ENCODE results near the gene TBPL1.

TBPL1 gene

DNA sequence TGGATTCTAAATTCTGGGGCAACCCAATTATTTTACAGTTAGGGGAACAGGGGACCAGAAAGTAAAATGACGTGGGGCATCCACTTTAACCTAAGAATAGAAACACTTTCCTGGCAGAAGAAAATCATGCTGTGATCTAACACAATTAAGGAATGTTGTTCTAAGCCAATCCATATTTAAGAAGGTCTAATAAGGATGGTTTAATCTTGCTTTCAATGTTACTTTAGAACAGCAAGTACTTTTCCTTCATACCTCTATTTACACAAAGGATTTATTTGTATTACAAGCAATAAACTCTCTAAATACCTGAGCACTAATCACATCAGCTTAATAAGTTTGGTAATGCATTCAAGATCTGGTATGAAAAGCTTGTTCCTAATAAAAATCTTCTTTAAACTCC, 67.0 kb downstream of the TBPL1 start:
- Histone ChIP-seq H3K9me3 (ENCODE audit: control insufficient read depth, low read depth, low read length) (no peaks in the 10 kb centered on the region), H3K4me3 (ENCODE audit: low read length) (no peak overlapping the region), H3K9ac (ENCODE audit: low read length) (no peak overlapping the region), H3K36me3 (ENCODE audit: control insufficient read depth, low read depth, low read length) (no peaks in the 10 kb centered on the region), H3K27me3 (ENCODE audit: control insufficient read depth, insufficient read depth, low read length) (no peaks in the 10 kb centered on the region), H3K4me1 (ENCODE audit: control insufficient read depth, low read depth, low read length) (no peaks in the 10 kb centered on the region), H3K27ac (ENCODE audit: low read length) (no peak overlapping the region)

DNA sequence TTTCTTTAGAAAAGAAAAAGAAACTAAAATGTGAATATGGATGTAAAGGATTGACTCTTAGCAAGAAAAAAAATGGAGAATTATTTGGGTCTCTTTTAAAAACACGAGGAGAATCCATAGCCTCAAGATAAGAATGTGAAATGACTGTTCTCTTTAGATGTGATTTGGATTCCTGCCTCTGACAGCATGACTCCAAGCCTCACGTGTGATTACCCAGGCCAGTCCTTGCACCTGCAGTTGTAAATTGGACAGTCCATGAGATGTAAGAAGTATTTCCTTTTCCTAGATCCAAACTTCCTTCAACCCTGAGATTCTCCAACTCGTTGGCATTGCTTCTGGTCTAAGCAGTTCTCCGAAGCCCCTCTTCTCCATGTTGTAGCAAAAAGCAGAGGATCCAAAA, 67.5 kb downstream of the TBPL1 start:
- H3K27ac ChIP-seq (ENCODE audit: low read length) = no peak overlapping the region
- no peaks in the 10 kb centered on the region for H3K36me3 ChIP-seq (ENCODE audit: control insufficient read depth, low read depth, low read length)
- H3K9ac ChIP-seq (ENCODE audit: low read length) = no peak overlapping the region
- H3K4me1 ChIP-seq (ENCODE audit: control insufficient read depth, low read depth, low read length) = no peaks in the 10 kb centered on the region
- H3K27me3 ChIP-seq (ENCODE audit: control insufficient read depth, insufficient read depth, low read length) = no peaks in the 10 kb centered on the region
- no peaks in the 10 kb centered on the region for H3K9me3 ChIP-seq (ENCODE audit: control insufficient read depth, low read depth, low read length)
- no peak overlapping the region for H3K4me3 ChIP-seq (ENCODE audit: low read length)

DNA sequence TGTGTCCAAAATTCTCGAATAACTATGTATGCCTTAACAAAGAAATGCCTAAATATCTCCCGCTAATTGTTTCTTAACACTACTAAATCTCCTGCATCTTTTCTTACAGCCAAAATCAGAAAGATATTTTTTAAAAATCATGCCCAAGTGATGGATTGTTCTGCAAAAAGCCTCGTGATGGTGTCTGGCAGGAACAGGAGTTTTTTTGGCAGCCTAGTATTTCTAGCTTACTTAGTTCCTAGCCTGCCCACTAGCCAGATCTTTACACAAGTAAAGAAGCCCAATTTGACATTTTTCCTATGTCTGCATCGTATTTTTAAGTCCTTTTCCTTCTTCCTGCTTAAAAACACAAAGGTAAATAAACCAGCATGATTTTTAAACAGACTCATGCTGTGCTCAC, 67.9 kb downstream of the TBPL1 start:
- Histone ChIP-seq H3K27me3 (ENCODE audit: control insufficient read depth, insufficient read depth, low read length) (no peaks in the 10 kb centered on the region), H3K9ac (ENCODE audit: low read length) (no peak overlapping the region), H3K36me3 (ENCODE audit: control insufficient read depth, low read depth, low read length) (no peaks in the 10 kb centered on the region), H3K9me3 (ENCODE audit: control insufficient read depth, low read depth, low read length) (no peaks in the 10 kb centered on the region), H3K4me3 (ENCODE audit: low read length) (no peak overlapping the region), H3K27ac (ENCODE audit: low read length) (no peak overlapping the region), H3K4me1 (ENCODE audit: control insufficient read depth, low read depth, low read length) (no peaks in the 10 kb centered on the region)

DNA sequence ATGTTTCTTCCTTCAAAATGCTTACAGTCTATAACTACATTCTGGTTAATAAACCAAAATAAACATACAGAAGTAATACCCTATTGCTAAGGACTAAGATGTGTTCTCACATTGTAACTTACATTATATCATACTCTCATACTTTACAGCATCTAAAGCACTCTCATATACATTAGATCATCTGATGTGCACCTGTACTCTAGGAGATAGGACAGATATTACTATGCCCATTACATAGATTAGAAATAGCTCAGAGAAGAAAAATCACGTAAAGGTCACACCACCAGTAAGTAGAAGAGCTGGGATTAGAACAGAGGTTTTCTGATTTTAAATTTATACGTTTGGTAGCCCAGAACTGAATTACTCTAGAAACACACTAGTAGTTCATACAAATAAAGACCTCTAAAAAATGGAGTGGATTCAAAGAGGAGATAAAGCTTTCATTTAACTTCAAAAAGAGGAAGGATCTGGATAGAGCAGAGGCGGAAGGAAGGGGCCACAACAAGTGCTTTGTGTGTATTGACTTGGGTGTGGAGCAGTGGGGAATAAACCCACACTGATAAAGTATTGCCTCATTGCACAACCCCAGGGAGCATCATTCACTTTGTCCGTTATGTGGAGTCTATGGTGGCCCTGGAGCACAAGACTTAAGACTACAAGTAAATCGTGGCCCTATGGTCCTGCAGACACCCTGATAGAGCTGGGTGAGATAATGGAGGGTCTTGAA, 68.5 kb downstream of the TBPL1 start:
- Histone ChIP-seq H3K4me3 (ENCODE audit: low read length) (no peak overlapping the region), H3K4me1 (ENCODE audit: control insufficient read depth, low read depth, low read length) (no peaks in the 10 kb centered on the region), H3K9me3 (ENCODE audit: control insufficient read depth, low read depth, low read length) (no peaks in the 10 kb centered on the region), H3K27ac (ENCODE audit: low read length) (no peak overlapping the region), H3K36me3 (ENCODE audit: control insufficient read depth, low read depth, low read length) (no peaks in the 10 kb centered on the region), H3K9ac (ENCODE audit: low read length) (no peak overlapping the region), H3K27me3 (ENCODE audit: control insufficient read depth, insufficient read depth, low read length) (no peaks in the 10 kb centered on the region)

DNA sequence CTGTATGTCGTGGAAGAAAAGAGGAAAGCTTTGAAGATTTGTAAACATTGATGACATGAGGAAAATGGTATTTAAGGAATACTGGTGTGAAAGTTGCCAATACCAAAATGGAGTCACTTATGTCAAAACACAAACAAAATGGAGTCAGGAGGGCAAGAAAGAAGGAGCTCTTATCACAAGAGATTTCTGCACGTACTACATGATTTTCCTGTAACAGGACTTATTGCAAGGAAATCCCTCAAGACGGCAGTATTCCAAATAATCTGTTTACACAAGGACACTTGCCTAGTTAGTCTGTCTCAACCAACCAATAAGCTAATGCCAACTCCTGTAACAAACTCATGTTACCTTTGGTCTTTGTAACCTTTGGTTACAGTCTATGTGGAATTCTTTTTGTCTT, 69.6 kb downstream of the TBPL1 start:
- Histone ChIP-seq H3K36me3 (ENCODE audit: control insufficient read depth, low read depth, low read length) (no peaks in the 10 kb centered on the region), H3K27ac (ENCODE audit: low read length) (no peak overlapping the region), H3K4me1 (ENCODE audit: control insufficient read depth, low read depth, low read length) (no peaks in the 10 kb centered on the region), H3K4me3 (ENCODE audit: low read length) (no peak overlapping the region), H3K27me3 (ENCODE audit: control insufficient read depth, insufficient read depth, low read length) (no peaks in the 10 kb centered on the region), H3K9ac (ENCODE audit: low read length) (no peak overlapping the region), H3K9me3 (ENCODE audit: control insufficient read depth, low read depth, low read length) (no peaks in the 10 kb centered on the region)

DNA sequence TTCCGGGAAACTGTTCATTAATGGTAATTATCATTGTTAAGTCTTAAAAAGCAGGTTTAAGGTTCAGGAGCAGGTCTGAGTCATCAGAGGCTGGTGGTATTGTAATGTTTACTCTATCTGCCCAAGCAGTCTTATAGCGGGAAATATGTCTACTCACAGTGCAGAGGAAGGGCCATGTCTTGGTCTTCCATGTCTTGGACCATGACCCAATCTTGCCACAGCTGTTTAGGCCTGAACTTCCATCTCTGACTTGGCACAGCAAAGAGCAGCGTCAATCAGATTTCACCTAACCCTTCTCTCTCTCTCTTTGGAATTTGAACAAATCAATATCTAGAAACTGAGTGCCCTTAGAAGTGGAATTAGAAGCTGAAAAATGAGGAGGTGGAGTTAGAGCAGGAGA, 73.6 kb downstream of the TBPL1 start:
- Histone ChIP-seq H3K9ac (ENCODE audit: low read length) (no peak overlapping the region), H3K27ac (ENCODE audit: low read length) (no peak overlapping the region), H3K4me1 (ENCODE audit: control insufficient read depth, low read depth, low read length) (no peaks in the 10 kb centered on the region), H3K27me3 (ENCODE audit: control insufficient read depth, insufficient read depth, low read length) (no peaks in the 10 kb centered on the region), H3K4me3 (ENCODE audit: low read length) (no peak overlapping the region), H3K9me3 (ENCODE audit: control insufficient read depth, low read depth, low read length) (no peaks in the 10 kb centered on the region), H3K36me3 (ENCODE audit: control insufficient read depth, low read depth, low read length) (no peaks in the 10 kb centered on the region)

DNA sequence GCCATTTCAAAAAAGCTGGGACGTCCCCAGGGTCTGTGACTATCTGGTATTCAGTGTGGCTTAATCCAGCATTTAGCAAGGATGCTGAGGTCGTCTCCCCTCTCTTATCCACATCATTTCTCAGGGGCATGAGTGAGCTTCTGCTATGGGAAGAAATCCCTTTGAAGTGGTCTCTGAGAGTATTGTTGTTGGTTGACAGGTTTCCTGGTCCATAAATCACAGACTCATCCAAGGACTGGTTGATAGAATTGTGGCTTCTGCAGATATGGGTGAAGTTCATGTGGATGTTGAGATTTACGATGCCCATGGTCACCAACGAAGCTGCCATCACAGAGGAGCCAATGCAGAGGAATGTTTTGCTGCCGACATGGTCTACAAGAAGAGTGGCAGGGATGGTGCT, 75.4 kb downstream of the TBPL1 start:
- Histone ChIP-seq H3K36me3 (ENCODE audit: control insufficient read depth, low read depth, low read length) (no peaks in the 10 kb centered on the region), H3K9me3 (ENCODE audit: control insufficient read depth, low read depth, low read length) (no peaks in the 10 kb centered on the region), H3K4me3 (ENCODE audit: low read length) (no peak overlapping the region), H3K27ac (ENCODE audit: low read length) (no peak overlapping the region), H3K9ac (ENCODE audit: low read length) (no peak overlapping the region), H3K4me1 (ENCODE audit: control insufficient read depth, low read depth, low read length) (no peaks in the 10 kb centered on the region), H3K27me3 (ENCODE audit: control insufficient read depth, insufficient read depth, low read length) (no peaks in the 10 kb centered on the region)

DNA sequence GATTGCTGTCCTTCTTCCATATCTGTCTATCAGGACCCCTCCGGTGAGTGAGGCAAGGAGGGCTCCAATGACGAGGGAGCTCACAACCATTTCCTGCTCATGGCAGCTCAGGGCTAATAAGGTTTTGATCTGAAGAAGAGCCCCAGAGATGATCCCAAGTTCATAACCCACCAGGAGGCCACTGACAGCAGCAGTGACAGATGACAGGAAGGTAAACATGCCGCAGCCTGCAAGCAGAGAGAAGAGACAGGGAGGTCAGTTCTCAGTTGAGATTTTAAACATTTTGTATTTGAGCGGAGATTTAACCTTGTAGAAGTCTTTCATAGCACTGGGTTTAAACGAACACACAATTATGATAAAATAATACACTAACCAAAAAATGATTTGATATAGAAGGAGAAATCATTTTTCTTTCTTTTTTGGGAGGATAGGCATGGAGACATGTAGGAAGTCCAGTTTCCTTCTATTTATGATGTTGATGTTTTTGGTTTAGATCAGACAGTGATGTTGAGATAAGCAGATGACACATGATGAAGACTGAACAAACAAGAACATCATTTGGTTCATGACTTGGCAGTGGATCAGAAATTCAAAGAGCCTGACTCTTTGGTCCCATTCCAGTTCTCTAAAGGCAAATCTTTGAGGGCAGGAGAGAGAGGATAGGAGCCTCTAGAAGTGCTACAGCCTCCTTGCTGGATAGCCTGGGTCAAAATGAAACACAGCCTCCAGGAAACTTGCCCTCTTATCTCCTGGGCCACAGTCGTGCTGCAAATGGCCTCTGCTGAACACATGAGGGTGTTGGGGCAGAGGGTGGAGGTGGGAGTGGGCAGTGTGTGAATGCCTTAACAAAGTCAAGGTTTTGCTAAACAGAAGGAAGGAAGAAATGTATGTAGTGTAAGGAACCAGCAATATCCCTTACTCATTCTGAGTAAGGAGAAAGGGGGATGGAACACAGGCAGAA, 76.8 kb downstream of the TBPL1 start:
- no peak overlapping the region for H3K9ac ChIP-seq (ENCODE audit: low read length)
- H3K27ac ChIP-seq (ENCODE audit: low read length) = no peak overlapping the region
- no peaks in the 10 kb centered on the region for H3K4me1 ChIP-seq (ENCODE audit: control insufficient read depth, low read depth, low read length)
- no peak overlapping the region for H3K4me3 ChIP-seq (ENCODE audit: low read length)
- no peaks in the 10 kb centered on the region for H3K36me3 ChIP-seq (ENCODE audit: control insufficient read depth, low read depth, low read length)
- H3K27me3 ChIP-seq (ENCODE audit: control insufficient read depth, insufficient read depth, low read length) = no peaks in the 10 kb centered on the region
- H3K9me3 ChIP-seq (ENCODE audit: control insufficient read depth, low read depth, low read length) = no peaks in the 10 kb centered on the region

DNA sequence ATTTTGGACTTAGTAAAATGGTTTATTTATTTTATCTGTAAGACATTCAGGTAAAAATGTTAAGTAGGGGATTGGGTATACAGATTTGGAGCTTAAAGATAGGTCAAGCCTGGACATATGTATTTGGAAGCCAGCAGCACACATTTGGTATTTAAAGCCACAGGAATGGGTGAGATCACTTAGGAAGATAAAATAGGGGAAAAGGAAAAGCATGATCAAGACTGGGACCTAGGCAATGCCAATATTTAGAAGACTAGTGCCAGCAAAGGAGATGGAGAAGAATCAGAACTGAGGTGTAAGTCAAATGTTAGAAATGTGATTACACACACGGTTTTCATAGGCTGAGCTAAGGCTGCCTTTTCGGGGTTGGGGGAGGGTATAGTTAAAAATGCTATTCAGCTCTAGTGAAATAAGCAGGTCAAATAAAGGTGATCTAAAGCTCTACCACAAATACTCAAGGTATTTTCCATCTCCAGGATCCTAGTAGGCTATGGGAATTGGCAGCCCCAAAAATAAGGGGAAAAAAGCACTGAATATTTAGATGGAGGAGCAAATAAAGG, 78.8 kb downstream of the TBPL1 start:
- Histone ChIP-seq H3K4me3 (ENCODE audit: low read length) (no peak overlapping the region), H3K9ac (ENCODE audit: low read length) (no peak overlapping the region), H3K9me3 (ENCODE audit: control insufficient read depth, low read depth, low read length) (no peaks in the 10 kb centered on the region), H3K27me3 (ENCODE audit: control insufficient read depth, insufficient read depth, low read length) (no peaks in the 10 kb centered on the region), H3K4me1 (ENCODE audit: control insufficient read depth, low read depth, low read length) (peaks cover 5% of the 10 kb centered on the region), H3K36me3 (ENCODE audit: control insufficient read depth, low read depth, low read length) (no peaks in the 10 kb centered on the region), H3K27ac (ENCODE audit: low read length) (no peak overlapping the region)

DNA sequence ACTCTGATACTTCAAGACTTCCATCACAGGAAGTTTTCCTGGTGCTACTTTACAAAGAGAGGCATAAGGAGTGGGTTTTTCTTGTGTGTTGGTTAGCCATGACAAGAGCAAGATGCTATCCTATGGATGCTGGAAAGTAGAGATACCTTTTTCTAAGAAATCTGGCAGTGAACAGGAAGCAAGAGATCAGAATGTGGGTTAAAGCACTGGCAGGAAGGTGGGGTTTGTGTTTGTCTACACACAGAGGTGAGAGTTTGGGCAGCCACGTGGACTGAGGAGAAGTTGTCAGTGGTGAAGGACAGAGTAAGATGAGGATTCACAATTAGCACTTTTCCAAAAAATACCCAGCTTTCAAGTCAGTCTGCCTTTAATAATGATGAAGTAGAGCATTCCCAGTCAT, 81.5 kb downstream of the TBPL1 start:
- H3K9me3 ChIP-seq (ENCODE audit: control insufficient read depth, low read depth, low read length) = no peaks in the 10 kb centered on the region
- H3K27me3 ChIP-seq (ENCODE audit: control insufficient read depth, insufficient read depth, low read length) = no peaks in the 10 kb centered on the region
- H3K4me1 ChIP-seq (ENCODE audit: control insufficient read depth, low read depth, low read length) = peaks cover 5% of the 10 kb centered on the region
- no peaks in the 10 kb centered on the region for H3K36me3 ChIP-seq (ENCODE audit: control insufficient read depth, low read depth, low read length)
- no peak overlapping the region for H3K9ac ChIP-seq (ENCODE audit: low read length)
- H3K27ac ChIP-seq (ENCODE audit: low read length) = no peak overlapping the region
- no peak overlapping the region for H3K4me3 ChIP-seq (ENCODE audit: low read length)

DNA sequence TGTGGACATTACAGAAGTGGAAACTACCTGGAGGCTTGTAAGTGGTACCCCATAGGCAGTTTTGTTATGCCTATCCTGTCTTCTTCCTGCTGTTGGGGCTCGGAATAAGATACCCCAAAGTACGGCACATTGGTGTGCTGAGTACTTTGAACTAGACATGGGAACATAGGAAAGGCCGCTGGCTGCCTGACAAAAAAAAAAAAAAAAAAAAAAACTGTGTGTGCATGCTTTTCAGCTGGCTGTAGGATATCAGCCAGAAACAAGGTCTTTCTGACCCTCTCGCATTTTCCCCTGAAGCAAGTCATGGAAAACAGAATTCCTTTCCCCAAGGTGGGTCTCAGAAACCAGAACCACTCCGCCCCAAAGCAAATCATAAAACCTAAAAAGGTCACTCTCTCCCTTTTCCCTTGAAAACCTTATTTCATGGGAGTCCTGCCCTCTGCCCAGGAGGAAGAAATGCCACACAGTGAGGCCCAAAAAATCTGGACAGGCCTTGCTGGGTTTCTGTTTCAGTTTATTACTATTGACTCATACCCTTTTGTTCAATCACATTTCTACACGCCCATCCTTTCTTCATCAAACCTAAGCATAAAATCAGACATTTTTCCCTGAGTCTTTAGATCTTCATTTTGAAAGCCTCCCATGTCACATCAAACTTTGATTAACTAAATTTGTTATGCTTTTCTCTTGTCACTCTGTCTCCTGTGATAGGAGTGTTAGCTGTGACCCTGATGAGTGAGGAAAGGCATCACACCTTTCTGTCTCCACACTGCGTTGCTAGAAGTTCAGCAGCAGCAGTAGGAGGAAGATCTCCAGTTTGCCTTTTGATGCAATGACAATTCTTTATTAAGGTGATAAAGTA, 82.2 kb downstream of the TBPL1 start:
- Histone ChIP-seq H3K4me3 (ENCODE audit: low read length) (no peak overlapping the region), H3K4me1 (ENCODE audit: control insufficient read depth, low read depth, low read length) (peaks cover 5% of the 10 kb centered on the region), H3K9ac (ENCODE audit: low read length) (no peak overlapping the region), H3K36me3 (ENCODE audit: control insufficient read depth, low read depth, low read length) (no peaks in the 10 kb centered on the region), H3K27ac (ENCODE audit: low read length) (no peak overlapping the region), H3K9me3 (ENCODE audit: control insufficient read depth, low read depth, low read length) (no peaks in the 10 kb centered on the region), H3K27me3 (ENCODE audit: control insufficient read depth, insufficient read depth, low read length) (no peaks in the 10 kb centered on the region)
